Astrocyte (in vitro differentiated cells and primary cell): Measurements from ENCODE around the gene COPZ1. TPM values are rescaled to one million over a fixed set of nuclear protein-coding genes. Genes with fewer than 3 reads are reported as not detected.

Source experiments
- DNase-seq: peaks from one replicate; pipeline ENCODE4 v3.0.0-alpha.2; 2010; ENCODE audit warnings: low read depth
- FAIRE-seq: peaks from 2 replicates; lab custom pipeline; 2011; peaks lifted over from hg19 to GRCh38; lab: Jason Lieb, UNC
- H2AFZ ChIP-seq: 2 replicates; pipeline ENCODE4 v1.6.0; 2012; ENCODE audit warnings: low read depth, low read length, inconsistent platforms
- H3K27ac ChIP-seq: 2 replicates; pipeline ENCODE4 v1.5.1; 2011; ENCODE audit warnings: low read depth, low read length, inconsistent platforms
- H3K27me3 ChIP-seq: 2 replicates; pipeline ENCODE4 v1.6.0; 2011; ENCODE audit warnings: low read length, inconsistent platforms; ENCODE audit not compliant: insufficient read depth
- H3K36me3 ChIP-seq: 2 replicates; pipeline ENCODE4 v1.5.1; 2011; ENCODE audit warnings: low read length, inconsistent platforms; ENCODE audit not compliant: insufficient read depth
- H3K4me1 ChIP-seq: 2 replicates; pipeline ENCODE4 v1.5.1; 2011; ENCODE audit warnings: low read length, inconsistent platforms; ENCODE audit not compliant: insufficient read depth
- H3K4me2 ChIP-seq: 2 replicates; pipeline ENCODE4 v1.6.0; 2012; ENCODE audit warnings: low read length, inconsistent platforms
- H3K4me3 ChIP-seq: 2 replicates; pipeline ENCODE4 v1.5.1; 2011; ENCODE audit warnings: low read depth, mild to moderate bottlenecking, low read length, inconsistent platforms; ENCODE audit not compliant: insufficient read depth
- H3K79me2 ChIP-seq: 2 replicates; pipeline ENCODE4 v1.6.0; 2012; ENCODE audit warnings: mild to moderate bottlenecking, low read length, inconsistent platforms; ENCODE audit not compliant: insufficient read depth
- H3K9ac ChIP-seq: 2 replicates; pipeline ENCODE4 v1.6.0; 2012; ENCODE audit warnings: mild to moderate bottlenecking, low read length, inconsistent platforms
- H3K9me3 ChIP-seq: 2 replicates; pipeline ENCODE4 v1.5.1; 2012; ENCODE audit warnings: low read depth, mild to moderate bottlenecking, low read length, inconsistent platforms; ENCODE audit not compliant: insufficient read depth
- H4K20me1 ChIP-seq: 2 replicates; pipeline ENCODE4 v1.6.0; 2012; ENCODE audit warnings: low read length, inconsistent platforms; ENCODE audit not compliant: insufficient read depth
- H3K27ac Mint-ChIP-seq: one replicate; pipeline ENCODE4 v1.8.0; 2021; ENCODE audit warnings: mild to moderate bottlenecking, mixed read lengths; ENCODE audit not compliant: unreplicated experiment
- H3K27me3 Mint-ChIP-seq: one replicate; pipeline ENCODE4 v1.8.0; 2021; ENCODE audit warnings: low read depth, mixed read lengths; ENCODE audit not compliant: unreplicated experiment
- H3K36me3 Mint-ChIP-seq: one replicate; pipeline ENCODE4 v1.8.0; 2021; ENCODE audit warnings: low read depth, mixed read lengths; ENCODE audit not compliant: unreplicated experiment
- H3K4me1 Mint-ChIP-seq: one replicate; pipeline ENCODE4 v1.8.0; 2021; ENCODE audit warnings: low read depth, mixed read lengths; ENCODE audit not compliant: unreplicated experiment
- H3K4me3 Mint-ChIP-seq: one replicate; pipeline ENCODE4 v1.8.0; 2021; ENCODE audit warnings: mild to moderate bottlenecking, moderate library complexity, mixed read lengths; ENCODE audit not compliant: unreplicated experiment
- H3K9me3 Mint-ChIP-seq: one replicate; pipeline ENCODE4 v1.8.0; 2021; ENCODE audit warnings: mild to moderate bottlenecking, mixed read lengths; ENCODE audit not compliant: unreplicated experiment
- CTCF ChIP-seq: IDR thresholded peaks from 2 replicates; pipeline ENCODE4 v1.5.1; 2011; ENCODE audit warnings: low read depth, mild to moderate bottlenecking, inconsistent platforms, low read length, moderate library complexity; ENCODE audit not compliant: insufficient read depth
- EZH2 ChIP-seq: IDR thresholded peaks from 2 replicates; pipeline ENCODE4 v1.6.1; 2012; ENCODE audit warnings: mild to moderate bottlenecking, low read length, inconsistent platforms; ENCODE audit not compliant: insufficient read depth
- total RNA-seq: library from RNA; stranded (reverse); gene quantifications from 2 replicates; pipeline ENCODE4 v1.2.1, GENCODE V29; 2021

Gene COPZ1
- total RNA-seq, 1 donor from 2014 or later: 136 TPM

DNA sequence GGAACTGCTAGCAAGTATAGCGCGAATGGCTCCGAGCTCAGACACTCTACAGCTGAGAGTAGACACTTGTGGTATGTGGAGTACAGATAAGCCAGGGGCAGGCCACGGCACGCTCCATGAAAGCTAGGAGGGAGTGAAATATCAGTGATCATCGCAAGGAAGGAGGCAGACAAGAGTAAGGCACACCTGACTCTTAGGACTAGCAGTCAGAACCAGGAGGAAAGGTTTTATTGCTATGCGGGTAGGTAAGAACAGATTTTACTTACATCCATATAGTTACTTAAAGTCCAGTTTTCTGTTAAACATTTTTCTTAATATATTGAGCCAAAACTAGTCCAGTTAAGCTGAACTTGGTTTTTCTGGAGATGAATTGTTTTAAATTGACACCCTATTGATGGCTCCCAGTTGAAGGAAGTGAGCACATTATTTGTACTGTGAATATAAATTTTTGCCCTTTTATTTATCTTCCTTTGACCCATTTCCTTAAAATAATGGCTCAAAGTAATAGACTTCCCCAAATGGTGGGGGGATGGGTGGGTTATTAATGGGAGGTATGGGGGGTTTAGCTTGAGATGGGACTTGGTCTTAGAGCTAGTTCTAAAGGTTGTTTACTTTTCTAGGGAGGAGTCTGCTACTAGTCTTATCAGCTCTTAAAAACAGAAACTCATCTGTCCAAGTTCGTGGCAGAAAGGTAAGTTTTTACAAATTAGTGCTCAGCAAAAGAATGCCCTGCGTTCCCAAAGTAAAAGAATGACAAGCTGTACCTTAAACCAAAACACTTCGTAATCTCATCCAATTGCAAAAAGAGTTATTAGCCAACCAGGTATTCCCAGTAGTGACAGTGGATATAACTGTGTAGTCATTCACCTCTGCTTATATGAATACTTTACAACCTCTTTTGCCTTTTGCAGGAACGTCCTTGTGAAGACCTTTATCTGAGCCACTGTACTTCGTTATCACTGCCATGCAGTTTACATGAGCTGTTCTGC lies 38.6 kb upstream of the COPZ1 start:
- Histone ChIP-seq H3K9me3 (no peaks in the 10 kb centered on the region), H3K79me2 (peaks cover 38% of the 10 kb centered on the region), H3K9ac (no peak overlapping the region), H2AFZ (no peak overlapping the region), H3K27me3 (no peaks in the 10 kb centered on the region), H3K4me1 (peaks cover 23% of the 10 kb centered on the region), H4K20me1 (peaks cover 84% of the 10 kb centered on the region), H3K4me2 (peak overlapping the region; percentile 85), H3K27ac (no peak overlapping the region), H3K36me3 (peaks cover 58% of the 10 kb centered on the region), H3K4me3 (no peak overlapping the region)
- no peak for DNase-seq
- Mint-ChIP-seq H3K36me3 (peaks cover 38% of the 10 kb centered on the region), H3K27ac (peak overlapping the region; percentile 87), H3K4me1 (peaks cover 34% of the 10 kb centered on the region), H3K4me3 (no peak overlapping the region), H3K27me3 (no peaks in the 10 kb centered on the region), H3K9me3 (no peaks in the 10 kb centered on the region)
- FAIRE-seq: no peak
- TF ChIP-seq CTCF: no peak
- no peak for TF ChIP-seq EZH2

DNA sequence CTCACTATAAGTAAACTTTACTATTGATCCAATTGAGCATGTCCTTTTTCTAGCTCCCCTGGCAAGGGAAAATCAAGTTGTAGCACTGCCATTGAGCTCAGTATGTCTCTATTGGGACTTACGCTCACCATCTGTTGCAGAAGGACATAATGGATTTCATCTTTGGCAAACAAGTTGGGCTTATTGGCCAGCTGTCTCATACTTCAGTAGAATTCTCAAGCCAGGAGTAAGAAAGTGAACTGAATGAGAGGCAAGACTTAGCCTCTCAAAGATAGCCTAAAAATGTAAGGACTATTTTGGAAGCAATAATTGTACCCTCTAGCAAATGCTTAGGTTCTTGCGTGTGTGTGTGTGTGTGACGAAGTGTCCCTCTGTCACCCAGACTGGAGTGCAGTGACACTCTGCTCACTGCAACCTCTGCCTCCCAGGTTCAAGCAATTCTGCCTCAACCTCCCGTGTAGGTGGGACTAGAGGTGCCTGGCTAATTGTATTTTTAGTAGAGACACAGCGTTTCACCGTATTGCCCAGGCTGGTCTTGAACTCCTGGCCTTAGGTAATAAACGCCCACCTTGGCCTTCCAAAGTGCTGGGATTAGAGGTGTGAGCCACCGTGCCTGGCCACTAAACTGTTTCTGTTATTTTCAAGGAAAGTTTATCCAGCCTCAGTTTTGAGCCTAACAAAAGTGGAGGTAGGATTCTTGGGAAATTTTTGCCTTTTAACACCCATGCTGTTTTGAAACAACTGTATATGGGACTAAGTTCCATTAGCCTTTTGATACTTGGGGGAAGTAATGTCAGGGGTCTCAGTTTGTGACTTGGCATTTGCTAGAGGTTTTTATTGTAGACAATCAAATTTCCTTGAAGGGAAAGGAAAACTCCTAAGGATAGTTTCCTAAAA lies 37.4 kb upstream of the COPZ1 start:
- Histone ChIP-seq H3K27me3 (no peaks in the 10 kb centered on the region), H3K9ac (no peak overlapping the region), H3K27ac (no peak overlapping the region), H4K20me1 (peaks cover 72% of the 10 kb centered on the region), H3K9me3 (no peaks in the 10 kb centered on the region), H3K4me2 (no peak overlapping the region), H3K4me3 (no peak overlapping the region), H3K79me2 (peaks cover 27% of the 10 kb centered on the region), H3K36me3 (peaks cover 47% of the 10 kb centered on the region), H3K4me1 (peaks cover 20% of the 10 kb centered on the region), H2AFZ (no peak overlapping the region)
- no peak for FAIRE-seq
- TF ChIP-seq CTCF (no peak), EZH2 (no peak)
- DNase-seq: no peak
- H3K9me3 Mint-ChIP-seq: no peaks in the 10 kb centered on the region
- no peak overlapping the region for H3K27ac Mint-ChIP-seq
- peaks cover 26% of the 10 kb centered on the region for H3K36me3 Mint-ChIP-seq
- no peak overlapping the region for H3K4me3 Mint-ChIP-seq
- peaks cover 32% of the 10 kb centered on the region for H3K4me1 Mint-ChIP-seq
- no peaks in the 10 kb centered on the region for H3K27me3 Mint-ChIP-seq
